ENCODE data around the gene BCAR3.
"Not testable (repeated sequence)": the region's sequence is repeated elsewhere in the genome, so short reads cannot be mapped to it uniquely, and the experiment has no call there.

BCAR3 gene

DNA sequence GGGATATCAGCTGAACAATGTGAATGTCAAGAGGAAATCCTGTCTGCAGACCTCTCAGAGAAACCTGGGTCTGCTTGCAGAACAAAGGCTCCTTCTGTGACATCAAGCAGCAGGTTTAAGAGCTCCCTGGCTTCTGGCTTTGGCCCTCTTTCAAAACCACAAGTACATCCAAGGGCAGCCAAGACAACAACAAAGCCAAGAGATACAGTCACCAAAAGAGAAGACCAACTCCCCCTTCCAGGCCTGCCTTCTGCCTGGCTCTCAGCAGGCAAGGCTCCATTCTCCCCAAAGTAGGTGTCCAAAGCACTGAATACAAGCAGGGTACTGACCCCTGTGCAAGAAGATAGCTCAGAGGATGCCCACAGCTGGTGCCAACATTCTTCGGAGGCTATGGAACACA, 11.5 kb downstream of the BCAR3 start:
- DNase-seq (ENCODE audit: low read depth in 1 of 2, low spot score in 1 of 2), result no peak

DNA sequence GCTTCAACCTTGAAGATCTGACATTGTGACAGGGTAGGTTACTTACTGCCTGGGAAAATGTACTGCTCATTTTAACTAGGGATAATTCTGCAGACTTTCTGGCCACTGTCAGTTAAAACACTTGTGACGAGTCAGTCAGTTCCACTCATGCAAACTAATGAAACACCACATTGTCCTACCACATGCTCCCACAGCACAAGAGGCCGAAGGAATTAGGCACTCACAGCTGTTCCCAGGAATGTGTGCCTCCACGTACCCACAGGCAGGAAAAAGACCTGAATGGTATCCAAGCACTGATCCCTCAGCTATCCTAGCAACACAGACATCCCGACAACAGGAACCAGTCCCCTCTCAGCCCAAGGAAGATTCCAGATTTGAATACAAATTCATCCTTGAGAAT, 12.3 kb downstream of the BCAR3 start:
- no peak for DNase-seq (ENCODE audit: low read depth in 1 of 2, low spot score in 1 of 2)

DNA sequence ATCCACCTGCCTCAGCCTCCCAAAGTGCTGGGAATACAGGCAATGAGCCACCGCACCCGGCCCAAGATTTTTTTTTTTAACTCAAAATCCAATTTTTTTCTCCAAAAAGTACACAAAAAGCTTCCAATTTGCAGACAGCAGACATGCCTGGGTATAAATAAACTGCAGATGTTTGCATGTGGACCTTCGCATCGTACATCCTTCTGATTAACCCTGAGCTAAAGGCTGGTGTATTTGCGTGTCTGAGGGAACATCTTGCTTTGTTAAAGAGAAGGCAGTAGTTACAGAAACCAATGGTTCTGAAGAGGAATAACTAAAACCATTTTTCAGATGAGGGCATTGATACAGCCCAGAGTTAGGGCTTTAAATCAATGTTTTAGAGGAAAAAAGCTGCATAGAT, 12.7 kb downstream of the BCAR3 start:
- DNase-seq (ENCODE audit: low read depth in 1 of 2, low spot score in 1 of 2), result no peak

DNA sequence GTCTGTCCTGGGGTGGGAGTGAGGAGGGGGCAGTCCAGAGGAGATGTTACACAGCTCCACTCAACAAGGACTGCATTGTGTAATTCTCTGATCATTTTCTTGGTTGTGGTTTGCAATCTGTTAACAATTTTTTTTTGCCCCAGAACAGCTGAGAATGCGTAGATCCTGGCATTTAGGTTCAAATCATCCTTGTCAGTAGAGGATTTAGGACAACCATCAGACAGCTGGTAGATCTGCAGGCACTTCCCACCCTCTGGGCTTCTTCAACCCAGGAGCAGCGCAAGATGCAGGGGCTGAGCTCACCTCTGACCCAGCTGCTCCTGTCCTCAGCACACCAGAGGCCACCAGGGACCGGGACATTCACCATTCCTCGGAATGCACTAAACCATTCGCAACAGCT, 13.5 kb downstream of the BCAR3 start:
- no peak for DNase-seq (ENCODE audit: low read depth in 1 of 2, low spot score in 1 of 2)

DNA sequence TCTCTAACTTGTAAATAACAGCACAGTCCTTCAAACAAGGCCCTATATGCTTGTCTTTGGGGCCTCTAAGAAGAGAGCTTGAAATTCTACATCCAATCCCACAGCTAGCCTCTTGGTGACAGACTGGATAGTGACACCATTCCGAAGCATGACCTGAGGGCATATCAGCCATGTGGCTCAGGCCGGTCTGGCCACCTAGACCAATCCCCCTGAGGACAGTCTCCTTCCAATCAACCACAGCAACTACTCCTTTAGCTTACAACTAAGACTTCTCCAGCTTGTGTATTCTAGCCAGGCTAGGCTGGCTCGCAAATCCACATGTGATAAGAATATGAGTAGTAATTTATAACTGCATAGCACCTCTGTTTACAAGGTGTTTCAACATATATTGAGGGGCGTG, 14.0 kb downstream of the BCAR3 start:
- no peak for DNase-seq (ENCODE audit: low read depth in 1 of 2, low spot score in 1 of 2)

DNA sequence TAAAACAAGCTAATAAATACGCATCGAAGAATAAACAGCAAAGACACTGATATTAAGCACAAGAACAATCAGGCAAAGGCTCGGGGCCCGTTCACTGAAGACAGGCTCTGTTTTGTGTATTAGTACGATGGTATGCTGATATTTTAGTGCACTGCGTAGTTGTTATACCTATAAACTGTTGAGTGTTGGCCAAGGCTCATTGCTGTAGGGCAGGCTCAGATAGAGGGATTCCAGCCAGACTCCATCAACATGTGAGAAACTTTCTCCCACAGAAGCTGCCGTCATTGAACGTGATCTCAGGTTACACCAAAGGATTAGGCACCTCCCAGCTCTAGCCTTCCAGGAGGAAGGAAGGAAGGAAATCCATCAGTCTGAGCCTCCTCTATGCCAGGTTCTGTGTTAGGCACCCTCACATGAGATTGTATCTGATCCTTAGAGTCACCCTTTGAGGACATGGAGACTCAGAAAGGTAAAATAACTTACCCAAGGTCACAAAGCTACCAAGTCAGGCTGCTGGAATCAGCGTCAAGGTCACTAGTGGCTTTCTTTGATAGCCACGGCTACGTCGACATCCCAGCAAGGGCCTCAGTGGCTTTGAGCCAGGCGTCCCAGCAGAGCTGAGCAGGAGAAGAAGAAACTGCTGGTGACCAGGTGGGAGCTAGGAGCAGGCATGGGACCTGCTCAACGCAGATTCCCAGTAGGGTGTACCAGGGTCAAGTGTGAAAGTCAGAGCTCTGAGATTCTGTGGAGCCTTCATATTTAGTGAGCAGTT, 14.8 kb downstream of the BCAR3 start:
- no peak for DNase-seq (ENCODE audit: low read depth in 1 of 2, low spot score in 1 of 2)

DNA sequence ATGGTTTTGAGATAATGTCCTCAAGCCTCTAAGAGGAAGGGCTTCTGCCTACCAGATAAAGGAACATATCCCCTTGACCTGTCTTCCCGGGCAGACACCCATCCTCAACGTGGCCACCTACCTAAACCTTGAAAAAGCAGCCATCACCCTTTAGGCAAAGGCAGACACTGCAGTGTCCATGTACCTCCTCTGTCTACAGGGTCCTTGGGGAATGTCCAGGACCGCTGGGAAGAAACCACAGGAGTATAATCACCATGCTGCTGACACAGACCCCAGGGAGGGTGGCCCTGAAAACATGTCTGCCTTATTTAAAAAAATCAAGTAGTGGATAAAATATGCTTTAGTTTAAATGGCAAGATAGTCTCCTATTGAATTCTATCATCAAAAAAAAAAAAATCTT, 16.6 kb downstream of the BCAR3 start:
- no peak for DNase-seq (ENCODE audit: low read depth in 1 of 2, low spot score in 1 of 2)

DNA sequence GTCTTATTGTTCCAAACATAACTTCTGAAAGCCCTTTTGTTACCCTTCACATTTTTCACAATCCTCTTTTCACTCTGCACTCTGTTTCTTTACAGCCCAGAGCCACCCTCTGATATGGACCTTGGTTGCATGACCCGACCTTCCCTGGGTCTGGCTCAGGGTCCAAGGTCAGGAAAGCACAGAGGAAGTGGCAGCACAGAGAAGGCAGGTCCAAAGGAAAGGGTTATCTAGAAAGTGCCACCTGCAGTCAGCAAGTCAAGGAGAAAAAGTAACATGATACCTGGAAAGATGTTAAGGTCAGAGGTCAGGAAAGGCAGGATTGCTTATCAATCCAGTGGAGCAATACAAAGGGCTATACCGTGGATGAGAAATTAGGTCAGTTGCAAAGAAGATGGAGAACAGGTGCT, 18.4 kb downstream of the BCAR3 start:
- no peak for DNase-seq (ENCODE audit: low read depth in 1 of 2, low spot score in 1 of 2)

DNA sequence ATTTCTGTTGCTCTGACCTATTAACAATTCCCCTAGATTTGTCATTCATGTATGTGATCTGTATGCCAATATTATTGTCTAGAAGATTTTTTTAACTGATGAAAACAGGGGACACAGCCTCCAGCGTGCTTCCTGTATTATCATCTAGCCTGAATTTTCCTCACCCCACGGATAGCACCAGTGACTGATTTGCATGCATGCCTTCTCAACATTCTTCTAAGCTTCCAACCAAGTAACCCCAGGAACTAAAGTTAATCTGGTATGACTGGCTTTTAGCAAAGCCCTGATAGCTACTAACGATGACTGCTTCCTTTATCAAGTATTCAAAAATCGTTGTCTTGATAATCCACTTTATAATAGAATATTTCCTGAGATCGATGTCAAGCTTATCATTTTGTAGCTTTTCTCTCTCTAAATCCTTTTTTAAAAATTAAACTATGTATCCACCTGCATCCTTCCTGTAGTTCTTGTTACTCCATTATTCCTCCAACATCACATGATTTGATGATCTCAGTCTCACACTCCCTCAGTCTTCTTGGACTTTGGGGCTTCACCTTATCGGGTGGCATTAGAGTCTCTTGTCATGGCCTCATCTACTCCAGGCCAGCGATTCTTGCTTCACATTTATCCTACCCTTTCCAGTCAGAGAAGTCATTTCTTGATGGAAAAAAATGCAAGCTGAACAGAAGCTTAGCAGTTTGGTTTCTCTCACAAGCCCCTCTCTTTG, 19.0 kb downstream of the BCAR3 start:
- DNase-seq (ENCODE audit: low read depth in 1 of 2, low spot score in 1 of 2), result no peak

DNA sequence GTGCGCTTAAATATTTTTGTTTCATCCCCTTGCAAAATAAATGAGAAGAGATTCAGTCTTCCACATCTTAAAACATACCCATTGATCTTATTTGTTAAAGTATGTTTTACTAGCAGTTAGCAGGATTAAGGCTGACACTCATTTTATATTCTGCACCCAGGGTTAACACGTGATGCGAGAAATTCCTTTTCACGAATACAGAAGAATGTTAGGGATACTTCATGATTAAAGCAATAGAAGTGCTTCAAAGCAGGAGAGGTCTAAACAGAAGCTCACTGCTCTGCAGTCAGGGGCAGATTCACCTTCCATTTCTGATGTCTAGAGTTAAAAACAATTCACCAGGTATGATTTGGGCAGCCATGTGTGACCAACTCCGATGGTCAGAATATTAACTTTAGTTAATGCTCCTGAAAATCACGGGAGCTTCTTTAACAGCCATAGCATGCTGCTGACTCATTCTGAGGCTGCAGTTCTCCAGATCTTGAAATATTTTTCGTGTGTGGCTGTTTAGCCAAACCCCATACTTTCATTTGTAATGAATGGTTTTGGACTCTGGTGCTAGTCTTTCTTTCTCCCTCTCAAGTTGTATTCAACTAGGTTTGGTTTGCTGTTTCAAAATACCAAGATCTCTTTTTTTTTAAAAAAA, 19.7 kb downstream of the BCAR3 start:
- no peak for DNase-seq (ENCODE audit: low read depth in 1 of 2, low spot score in 1 of 2)

DNA sequence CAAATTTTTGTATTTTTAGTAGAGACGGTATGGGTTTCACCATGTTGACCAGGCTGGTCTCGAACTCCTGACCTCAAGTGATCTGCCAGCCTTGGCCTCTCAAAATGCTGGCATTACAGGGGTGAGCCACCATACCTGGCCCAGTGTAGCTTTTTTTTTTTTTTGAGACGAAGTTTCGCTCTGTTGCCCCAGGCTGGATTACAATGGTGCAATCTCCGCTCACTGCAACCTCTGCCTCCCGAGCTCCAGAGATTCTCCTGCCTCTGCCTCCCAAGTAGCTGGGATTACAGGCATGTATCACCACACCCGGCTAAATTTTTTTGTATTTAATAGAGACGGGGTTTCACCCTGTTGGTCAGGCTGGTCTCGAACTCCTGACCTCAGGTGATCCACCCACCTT, 20.3 kb downstream of the BCAR3 start:
- DNase-seq (ENCODE audit: low read depth in 1 of 2, low spot score in 1 of 2), result not testable (repeated sequence)

DNA sequence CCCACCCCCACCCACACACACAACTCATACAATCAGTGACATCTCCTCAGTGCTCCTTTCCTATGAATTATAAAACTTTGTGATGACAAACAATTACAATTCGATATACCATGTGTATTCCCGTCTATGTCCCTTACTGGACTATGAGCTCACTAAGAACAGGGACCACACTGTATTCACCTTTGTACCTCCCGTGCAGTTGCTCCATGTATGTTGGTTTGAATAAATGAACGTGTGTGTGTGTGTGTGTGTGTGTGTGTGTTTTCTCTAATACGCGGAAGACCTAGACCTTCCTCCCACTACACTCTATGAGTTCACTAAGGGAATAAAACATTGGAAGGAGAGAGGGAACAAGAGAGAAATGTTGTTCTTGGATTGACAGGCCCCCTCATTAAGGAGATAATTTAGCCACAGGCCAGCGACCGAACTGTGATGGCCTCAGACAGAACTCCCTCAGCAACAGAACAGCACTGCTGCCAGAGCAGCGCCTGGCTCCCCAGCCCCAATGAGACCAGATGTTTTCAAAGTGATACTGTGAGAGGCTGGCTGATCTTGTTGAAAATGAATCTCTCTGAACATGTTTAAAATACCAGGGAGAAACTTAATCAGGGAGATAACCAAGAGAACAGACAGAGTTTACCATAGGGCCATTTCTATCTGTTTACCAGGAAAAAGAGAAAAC, 21.7 kb downstream of the BCAR3 start:
- no peak for DNase-seq (ENCODE audit: low read depth in 1 of 2, low spot score in 1 of 2)

DNA sequence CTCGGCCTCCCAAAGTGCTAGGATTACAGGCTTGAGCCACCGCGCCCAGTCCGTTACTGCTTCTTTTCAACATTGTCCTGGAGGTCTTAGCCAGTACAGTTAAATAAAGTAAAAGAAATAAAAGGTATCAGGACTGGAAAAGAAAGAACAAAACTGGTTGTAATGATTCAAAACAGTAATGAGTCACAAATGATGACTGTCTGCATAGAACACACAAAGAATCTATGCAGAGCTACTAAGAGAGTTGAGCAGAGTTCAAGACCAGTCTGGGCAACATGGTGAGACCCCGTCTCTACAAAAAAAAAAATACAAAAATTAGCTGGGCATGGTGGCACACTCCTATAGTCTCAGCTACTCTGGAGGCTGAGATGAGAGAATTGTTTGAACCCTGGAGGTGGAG, 23.4 kb downstream of the BCAR3 start:
- no peak for DNase-seq (ENCODE audit: low read depth in 1 of 2, low spot score in 1 of 2)

DNA sequence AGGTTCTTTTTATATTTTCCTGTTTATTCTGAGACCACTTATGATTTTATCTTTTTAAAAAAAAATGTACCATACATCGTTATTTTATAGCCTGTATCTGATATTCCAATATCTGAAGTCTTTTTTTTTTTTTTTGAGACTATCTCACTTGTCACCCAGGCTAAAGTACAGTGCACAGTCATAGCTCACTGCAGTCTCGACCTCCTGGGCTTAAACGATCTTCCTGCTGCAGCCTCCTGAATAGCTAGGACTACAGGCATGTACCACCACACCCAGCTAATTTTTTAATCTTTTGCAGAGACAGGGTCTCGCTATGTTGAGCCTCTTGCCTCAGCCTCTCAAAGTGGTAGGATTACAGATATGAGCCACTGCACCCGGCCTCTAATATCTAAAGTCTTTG, 25.1 kb downstream of the BCAR3 start:
- no peak for DNase-seq (ENCODE audit: low read depth in 1 of 2, low spot score in 1 of 2)

DNA sequence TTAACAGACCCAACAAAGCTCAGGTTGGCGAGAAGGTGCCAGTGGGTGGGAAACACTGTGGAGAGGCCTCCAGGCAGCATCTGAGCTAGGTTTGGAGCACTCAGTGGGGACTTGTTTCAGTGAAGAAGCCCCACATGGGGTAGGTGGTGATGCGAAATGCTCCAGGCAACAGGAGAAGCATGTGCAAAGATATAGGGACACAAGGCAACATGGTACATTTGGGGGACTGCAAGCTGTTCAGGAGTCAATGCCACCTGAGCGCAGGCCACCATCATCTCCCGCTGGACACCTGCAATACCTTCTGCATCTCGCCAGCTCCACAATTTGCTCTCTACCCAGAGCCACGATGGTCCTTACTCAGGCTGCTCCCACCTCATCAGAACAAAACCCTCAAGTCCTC, 28.0 kb downstream of the BCAR3 start:
- no peak for DNase-seq (ENCODE audit: low read depth in 1 of 2, low spot score in 1 of 2)

DNA sequence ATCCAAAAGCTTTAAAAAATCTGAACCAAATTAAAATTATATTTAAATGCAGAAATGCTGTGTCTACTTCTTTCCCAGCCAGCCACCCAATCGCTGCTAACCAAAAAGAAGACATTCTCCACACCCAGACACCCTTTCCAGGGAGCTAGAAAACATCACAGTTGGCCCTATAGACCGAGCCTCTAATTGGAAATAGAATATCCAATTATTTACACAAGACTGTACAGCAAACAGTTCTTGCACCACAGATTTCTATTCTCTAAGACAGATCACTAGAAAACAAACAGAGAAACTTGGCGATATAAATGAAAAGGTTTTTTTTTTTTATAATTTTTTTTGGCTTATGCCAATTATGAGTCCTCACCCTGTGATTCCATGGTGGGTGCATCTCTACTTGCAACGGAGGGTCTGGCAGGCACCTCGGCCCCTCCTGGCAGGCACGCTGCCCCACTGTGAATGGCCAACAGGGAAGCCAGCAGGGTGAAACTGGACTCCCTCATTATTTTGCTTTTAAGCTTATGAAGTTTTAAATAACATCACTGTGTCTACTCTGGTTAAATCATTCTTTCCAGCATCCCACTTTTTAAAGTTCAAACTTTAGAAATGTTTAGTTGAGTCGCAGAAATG, 29.2 kb downstream of the BCAR3 start:
- no peak for DNase-seq (ENCODE audit: low read depth in 1 of 2, low spot score in 1 of 2)

DNA sequence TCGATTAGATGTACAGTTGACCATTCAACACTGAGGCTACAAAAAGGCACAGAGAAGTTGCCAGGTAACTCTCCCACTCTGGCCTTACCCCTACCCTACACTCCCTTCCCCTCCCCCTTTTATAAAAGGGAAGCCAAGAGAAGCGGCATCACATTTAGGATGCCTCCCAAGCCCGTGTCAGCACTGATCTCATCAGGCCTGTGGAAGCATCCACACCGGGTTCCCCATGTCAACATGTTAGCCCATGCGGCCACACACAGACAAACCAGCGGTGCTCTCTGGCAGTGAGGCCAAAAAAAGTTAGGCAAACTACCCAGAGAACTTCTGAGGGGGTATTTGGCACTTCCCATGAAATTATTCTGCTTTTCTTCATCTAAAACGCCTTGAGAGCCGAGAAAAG, 29.9 kb downstream of the BCAR3 start:
- DNase-seq (ENCODE audit: low read depth in 1 of 2, low spot score in 1 of 2), result no peak

DNA sequence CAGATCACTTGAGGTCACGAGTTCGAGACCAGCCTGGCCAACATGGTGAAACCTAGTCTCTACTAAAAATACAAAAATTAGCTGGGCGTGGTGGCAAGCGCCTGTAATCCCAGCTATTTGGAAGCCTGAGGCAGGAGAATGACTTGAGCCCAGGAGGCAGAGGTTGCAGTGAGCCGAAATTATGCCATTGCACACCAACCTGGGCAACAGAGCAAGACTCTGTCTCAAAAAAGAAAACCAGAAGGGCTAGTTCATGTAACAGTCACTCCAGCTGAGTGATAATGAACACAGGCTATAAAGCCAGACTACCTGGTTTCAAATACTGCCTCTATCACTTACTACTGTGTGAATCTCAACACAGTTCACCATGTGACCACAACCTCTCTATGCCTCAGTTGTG, 31.5 kb downstream of the BCAR3 start:
- not testable (repeated sequence) for DNase-seq (ENCODE audit: low read depth in 1 of 2, low spot score in 1 of 2)

DNA sequence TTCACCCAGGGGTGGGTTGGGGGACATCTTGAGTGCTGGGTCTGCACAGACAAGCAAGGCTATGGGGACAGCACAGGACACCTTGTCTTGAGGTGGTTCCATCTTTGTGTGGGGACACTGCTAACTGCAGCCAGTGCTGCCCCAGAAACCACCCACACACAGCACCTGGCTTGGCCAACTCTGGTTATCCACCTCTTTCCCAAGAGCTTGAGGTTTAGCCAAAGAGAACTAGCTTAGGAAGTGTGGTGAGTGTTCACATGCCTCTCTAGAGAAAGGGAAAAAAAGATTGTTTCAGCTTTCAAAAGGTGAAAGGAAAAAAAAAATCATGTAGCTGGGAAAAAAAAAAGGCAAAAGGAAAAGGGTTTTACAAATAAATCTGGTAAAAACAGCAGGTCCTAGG, 32.4 kb downstream of the BCAR3 start:
- no peak for DNase-seq (ENCODE audit: low read depth in 1 of 2, low spot score in 1 of 2)

DNA sequence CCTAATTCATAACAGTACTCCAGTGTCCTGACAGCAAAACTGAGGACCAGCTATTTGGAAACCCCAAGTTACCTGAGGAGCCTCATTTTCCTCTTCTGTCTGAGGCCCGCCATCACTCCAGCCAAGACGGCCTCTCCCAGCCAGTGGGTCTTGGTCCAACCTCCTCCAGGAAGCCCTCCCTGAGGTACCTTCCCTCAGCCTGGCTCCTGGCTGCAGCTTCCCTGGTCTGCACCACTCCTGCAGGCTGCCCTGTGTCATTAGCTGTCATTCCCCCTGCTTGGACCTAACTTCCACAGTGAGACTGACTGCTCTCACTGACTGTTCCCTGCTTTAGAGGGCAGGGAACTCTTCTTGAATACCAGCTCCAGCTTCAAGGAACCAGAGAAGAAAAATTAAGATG, 33.0 kb downstream of the BCAR3 start:
- DNase-seq (ENCODE audit: low read depth in 1 of 2, low spot score in 1 of 2), result no peak

DNA sequence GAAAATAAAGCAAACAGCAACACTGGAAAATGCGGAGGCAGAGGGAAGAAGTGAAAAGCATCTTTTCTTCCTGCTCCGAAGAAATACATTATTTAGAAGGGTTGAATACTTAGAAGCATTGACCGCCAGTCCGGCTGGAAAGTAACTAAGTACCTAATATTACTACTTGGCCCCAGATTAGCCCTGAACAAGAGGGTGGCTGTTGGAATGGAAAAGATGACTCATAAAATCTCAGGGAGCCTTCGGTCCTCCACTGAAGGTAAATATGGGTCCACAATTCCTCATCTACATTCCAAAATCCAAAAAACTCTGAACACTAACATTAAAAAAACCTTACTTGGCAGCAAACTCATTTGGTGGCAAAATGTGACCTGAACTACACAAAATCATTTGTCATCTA, 40.1 kb downstream of the BCAR3 start:
- no peak for DNase-seq (ENCODE audit: low read depth in 1 of 2, low spot score in 1 of 2)

Measured in activated T-helper 1 cell treated with anti-CD3 and anti-CD28 coated beads, Interleukin-2, amount 50 U/mL, for 16 hours (primary cell).